ENCODE data around the gene NMRK2.
A peak's percentile ranks its signal among the peaks of the same experiment; 100 is the strongest.
"Not testable (repeated sequence)": the region's sequence is repeated elsewhere in the genome, so short reads cannot be mapped to it uniquely, and the experiment has no call there.

The NMRK2 gene

DNA sequence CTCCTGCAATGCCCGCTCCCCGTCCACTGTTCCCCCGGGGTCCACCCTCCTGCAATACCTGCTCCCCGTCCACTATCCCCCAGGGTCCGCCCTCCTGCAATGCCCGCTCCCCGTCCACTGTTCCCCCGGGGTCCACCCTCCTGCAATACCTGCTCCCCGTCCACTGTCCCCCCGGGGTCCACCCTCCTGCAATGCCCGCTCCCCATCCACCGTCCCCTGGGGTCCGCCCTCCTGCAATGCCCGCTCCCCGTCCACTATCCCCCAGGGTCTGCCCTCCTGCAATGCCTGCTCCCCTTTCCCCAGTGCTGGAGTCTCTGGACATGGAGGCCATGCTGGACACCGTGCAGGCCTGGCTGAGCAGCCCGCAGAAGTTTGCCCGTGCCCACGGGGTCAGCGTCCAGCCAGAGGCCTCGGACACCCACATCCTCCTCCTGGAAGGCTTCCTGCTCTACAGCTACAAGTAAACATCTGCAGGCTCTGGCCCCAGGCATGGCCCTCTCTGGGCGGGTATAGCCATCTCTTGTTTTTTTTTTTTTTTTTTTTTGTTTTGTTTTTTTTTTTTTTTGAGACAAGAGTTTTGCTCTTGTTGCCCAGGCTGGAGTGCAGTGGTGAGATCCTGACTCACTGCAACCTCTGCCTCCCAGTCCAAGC is 5.6 kb downstream of the NMRK2 start:
- not testable (repeated sequence) for DNase-seq

DNA sequence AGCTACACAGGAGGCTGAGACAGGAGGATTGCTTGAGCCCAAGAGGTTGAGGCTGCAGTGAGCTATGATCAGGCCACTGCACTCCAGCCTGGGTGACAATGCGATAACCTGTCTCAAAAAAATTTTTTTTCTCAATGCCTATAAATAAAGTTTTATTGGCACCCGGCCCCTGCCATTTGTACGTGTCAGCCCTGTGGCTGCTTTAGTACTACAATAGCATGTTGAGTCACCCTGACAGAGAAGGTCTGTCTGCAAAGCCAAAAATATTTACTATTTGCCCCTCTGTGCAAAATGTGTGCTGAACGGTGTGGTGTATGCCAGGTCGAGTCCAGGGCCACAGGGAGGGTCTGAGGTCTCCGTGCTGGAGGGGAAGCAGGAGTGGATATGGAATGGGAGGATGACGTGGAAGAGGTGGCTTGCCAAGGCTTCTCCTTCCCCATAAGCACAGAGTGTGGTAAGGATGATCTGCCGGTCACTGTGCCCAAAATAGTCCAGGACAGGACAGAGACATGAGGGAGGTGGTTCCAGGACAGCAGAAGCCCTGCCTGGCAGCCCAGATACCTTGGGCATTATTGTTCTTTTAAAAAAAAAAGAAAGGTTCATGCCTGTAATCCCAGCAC is 10.0 kb downstream of the NMRK2 start:
- DNase-seq, result no peak

DNA sequence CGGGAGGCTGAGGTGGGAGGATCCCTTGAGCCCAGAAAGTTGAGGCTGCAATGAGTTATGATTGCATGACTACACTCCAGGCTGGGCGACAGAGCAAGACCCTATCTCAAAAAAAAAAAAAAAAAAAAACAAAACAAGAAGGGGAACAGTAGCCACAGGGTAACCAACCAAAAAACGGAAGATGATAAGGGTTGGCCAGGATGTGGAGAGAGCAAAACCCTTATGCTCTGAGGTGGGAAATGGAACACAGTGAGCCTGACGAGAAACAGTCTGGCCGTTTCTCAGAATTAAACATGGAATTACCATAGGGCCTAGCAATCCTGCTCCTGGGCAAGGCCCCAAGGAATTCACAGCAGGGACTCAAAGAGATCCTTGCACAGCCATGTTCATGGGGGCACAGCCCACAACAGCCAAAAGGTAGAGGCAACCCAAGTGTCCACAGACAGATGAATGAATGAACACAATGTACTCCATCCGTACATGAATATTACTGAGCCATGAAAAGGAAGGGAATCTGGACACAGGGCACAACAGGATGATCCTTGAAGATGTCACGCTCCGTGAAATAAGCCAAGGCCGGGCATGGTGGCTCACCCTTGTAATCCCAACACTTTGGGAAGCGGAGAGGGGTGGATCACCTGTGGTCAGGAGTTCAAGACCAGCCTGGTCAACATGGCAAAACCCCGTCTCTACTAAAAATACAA is 11.3 kb downstream of the NMRK2 start:
- no peak for DNase-seq

DNA sequence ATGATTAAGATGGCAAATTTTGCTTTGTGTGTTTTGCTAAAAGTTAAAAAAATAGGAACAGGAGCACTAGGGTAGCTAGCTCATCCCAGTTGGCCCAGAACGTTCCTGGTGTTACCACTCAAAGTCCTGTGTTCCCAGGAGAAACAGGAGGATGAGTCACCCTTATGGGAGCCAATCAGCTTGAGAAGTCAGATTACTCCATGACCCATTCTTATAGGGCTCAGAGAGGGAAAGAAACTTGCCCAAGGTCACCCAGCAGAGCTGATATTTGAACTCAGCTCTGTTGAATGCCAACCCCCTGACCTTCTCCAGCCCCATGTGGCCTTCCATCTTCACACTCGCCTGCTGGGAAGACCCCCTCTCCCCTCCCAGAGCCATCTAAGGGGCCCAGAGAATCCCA is 13.0 kb downstream of the NMRK2 start:
- DNase-seq, result no peak

DNA sequence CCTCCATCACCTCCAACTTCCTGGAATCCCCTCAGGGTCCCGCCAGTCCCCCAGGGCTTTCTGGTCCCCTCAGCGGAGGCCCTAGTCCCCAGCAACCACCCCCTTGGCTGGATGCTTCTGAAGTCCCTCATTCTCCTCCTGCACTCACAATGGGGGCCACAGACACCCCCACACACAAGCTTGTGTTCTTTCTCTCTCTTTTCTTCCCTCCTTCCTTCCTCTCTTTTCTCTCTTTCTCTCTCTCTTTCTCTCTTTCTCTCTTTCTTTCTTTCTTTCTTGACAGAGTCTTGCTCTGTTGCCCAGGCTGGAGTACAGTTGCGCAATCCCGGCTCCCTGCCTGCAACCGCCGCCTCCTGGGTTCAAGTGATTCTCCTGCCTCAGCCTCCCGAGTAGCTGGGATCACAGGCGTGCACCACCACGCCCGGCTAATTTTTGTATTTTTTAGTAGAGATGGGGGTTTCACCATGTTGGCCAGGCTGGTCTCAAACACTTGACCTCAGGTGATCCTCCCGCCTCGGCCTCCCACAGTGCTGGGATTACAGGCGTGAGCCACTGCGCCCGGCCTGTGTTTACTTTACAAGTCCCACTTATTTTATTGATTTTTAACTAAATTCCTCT is 14.6 kb downstream of the NMRK2 start:
- not testable (repeated sequence) for DNase-seq

DNA sequence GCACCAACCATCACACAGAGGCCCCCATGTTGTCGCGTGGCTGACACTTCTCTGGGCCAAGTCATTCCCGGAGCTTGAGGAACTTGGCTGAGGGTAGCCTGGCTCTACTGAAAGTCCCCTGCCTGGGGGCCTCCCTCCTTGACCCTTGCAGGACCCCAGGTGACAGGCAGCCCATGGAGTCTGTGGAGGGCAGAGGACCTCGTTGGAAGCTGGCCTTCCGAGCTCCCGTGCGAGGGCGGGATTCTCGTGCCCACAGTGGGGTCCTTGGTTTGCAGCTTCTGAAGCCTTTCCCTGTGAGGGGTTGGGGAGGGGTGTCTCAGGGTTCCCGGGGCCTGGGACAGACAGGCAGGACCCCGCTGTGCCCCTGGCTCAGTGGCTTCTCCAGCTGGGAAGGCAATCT is 16.4 kb downstream of the NMRK2 start:
- DNase-seq, result no peak

DNA sequence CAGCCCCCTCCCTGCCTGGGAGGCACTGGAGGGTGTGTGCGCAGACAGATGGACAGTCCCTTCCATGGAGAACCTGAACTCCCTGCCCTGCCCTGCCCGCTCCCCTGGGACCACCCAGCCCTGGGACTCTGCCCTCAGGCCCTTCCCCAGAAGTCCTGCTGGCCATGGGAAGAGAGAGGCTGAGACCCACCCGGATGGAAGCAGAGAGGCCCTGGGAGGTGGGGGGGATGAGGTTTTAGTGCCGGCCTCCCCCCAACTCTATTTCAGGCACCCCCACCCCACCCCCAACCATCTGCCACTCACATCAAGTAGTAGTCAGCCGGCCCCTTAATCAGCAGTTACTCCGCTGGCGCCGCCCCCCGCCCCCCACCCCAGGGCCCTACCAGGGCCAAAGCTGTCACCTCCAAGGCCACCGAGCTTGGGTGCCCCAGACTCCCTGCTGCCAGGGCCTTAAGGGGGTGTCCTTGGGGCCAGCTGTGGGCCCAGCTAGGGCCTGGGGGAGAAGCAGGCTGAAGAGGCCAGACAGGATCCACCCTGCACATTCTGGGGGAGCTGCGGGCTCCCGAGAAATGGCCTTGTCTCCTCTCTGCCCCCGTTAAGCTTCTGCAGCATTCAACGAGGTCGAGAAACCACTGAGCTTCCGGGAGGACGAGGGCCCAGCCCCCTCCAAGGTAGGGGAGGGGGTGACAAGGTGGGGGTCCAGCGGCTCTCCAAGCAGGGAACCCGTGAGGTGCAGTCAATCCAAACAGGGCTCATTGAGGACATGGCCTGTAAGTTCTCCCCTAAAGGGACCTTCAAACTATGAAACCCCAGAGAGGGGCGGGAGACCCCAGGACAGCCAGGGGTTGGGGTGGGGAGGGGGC is 17.4 kb downstream of the NMRK2 start:
- DNase-seq, result no peak

DNA sequence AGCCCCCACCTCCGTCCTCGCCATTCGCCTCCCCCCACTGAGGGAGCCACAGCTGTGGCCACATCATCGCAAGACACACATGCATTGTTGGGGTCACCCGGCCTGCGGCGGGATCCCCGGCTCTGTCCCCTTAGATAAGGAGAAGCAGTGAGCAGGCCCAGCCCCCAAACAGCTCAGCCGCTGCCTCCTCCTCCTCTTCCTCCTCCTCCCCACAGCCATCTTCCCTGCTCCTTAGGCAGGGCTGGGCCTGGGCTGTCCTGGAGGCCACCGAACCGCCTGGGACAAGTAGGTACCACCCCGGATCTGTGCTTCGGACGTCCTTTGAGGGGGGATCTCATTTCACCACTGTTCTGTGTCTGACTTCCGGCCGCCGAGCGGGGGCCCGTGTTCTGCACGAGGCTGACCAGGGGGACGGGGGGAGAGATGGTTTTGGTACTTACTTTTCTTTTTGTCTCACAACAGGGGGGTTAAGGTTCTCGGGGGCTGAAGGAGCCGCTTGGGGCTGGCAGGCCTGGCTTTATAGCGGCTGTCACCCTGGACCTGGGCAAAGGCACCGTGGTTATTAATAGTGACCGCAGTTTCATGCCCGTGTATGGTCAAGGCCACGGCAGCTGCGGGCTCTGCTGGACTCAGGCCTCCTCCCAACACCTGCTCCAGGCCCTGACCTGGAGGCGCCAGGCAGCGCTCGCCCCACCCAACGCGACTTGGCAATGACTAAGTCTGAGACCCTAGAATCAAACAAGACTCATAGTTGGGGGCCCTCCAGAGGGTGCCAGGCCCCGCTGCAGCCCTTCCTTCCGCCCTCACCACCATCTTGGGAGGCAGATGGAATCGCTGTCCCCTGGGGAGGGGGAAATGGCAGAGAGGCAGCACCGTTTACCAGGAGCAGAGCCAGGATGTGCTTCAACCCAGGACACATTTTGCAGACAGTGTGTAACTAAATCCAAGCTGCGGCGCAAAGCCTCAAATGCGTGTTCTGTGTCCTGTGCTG is 18.3 kb downstream of the NMRK2 start:
- peak; percentile 6 for DNase-seq

DNA sequence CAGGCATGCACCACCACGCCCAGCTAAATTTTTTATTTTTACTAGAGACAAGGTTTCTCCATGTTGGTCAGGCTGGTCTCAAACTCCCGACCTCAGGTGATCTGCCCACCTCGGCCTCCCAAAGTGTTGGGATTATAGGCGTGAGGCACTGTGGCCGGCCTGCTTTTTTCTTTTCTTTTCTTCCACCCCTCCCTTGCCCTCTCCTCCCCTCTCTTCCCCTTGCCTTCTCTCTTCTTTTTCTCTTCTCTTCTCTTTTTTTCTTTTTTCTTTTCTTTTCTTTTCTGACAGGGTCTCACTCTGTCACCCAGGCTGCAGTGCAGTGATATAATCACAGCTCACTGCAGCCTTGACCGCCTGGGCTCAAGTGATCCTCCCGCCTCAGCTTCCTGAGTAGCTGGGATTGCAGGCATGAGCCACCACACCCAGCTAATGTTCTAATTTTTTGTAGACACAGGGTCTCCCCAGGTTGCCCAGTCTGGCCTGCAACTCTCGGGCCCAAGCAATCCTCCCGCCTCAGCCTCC is 19.9 kb downstream of the NMRK2 start:
- not testable (repeated sequence) for DNase-seq

DNA sequence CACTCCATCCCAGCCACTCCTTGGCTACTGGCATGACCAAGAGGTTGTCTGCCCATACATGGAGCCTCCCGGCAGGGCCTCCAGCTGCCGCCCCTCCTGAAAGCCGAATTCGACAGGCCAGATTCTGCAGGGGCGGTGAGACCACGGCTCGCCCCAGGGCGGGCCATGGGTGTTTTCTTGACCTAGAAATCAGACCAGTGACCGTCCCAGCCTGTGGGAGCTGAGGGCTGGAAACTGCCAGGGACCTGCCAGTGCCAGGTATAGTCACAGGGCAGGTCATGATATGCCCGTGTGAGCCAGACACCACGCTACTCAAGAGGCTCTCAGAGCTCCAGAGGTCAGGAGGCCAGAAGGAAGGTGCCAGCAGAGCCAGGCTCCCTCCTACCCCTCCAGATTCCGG is 21.2 kb downstream of the NMRK2 start:
- DNase-seq, result no peak

DNA sequence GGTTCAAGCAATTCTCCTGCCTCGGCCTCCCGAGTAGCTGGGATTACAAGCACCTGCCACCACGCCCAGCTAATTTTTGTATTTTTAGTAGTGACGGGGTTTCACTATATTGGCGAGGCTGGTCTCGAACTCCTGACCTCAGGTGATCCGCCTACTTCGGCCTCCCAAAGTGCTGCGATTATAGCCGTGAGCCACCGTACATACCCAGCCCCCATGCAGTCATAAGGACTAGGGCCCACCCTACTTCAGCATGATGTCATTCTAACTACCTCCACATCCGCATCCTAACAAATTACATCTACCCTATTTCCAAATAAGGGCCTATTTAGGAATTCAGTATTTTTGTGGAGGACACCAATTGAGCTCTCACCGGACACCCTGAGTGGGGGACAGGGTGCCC is 22.4 kb downstream of the NMRK2 start:
- not testable (repeated sequence) for DNase-seq

DNA sequence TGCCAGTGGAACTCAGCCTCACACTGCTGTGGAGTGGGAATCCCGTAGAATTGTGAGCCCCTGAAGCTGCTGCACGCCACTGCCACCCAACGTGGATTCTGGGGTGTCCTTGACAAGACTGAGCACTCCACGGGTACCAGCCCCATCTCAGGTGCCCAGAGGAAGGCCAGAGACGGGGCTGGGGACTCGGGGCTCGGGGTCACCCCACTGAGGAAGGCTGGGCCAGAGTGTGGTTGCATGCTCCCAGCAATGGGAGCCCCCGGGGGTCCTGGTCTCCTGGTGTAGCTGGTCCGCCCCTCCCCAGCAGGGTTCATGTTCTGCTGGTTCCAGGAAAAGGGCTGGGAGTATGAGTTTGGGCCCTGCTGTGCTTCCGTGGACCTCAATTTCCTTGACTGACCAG is 22.8 kb downstream of the NMRK2 start:
- no peak for DNase-seq

DNA sequence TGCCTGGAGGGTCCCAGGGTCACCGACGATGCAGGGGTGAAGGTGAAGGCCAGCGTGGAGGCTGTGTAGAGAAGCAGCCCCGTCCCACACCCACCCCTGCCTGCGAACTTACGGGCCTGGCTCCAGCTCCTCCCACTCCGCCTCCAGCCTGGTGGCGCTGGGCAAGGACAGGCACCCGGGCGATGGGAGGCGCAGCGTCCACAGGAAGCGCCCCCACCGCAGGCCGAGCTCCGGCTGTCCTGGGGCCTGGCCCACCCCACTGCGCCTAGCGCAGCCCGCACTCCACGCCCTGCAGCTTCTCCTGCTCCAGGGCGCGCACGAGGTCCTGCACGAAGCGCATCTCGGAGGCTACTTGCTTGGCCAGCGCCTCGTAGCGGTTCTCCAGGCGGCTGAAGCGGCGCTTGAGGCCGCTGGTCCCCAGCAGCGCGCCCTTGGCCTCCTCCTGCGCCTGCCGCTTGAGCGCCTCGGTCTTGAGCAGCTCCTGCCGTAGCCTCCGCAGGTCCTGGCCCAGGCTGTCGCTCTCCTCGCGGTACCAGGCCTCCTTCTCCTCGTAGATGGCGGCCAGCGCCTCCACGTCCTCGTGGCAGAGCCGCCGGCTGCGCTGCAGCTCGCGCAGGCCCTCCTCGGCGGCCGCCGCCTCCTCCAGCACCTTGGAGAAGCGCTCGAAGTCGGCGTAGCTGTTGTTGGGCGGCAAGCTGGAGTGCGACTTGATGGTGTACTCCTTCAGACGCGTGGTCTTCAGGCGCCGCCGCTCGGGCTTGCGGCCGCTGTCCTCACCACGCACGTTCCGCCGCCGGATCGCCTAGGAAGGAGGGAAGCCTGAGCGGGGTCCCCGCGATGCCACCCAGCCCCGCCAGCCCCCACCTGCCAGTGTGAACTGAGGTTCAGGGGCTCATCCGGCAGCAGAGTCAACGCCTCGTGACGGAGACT is 26.2 kb downstream of the NMRK2 start:
- DNase-seq, result no peak

DNA sequence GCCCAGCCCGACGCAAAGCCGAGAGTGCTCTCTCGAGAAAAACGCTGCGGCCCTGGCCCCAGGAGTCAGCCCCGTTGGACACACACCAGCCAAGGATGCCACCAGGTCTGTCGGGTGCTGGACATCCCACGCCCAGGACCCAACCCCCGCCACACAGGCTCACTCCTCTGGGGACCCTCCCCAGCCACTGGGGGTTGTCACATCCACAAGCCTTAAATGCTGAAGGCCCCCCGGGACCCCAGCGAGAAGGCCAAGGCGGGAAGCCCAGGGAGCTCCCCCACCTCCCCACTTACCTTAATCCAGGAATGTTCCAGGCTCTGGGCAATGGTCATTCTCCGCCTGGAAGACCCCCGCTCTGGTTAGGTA is 26.9 kb downstream of the NMRK2 start:
- no peak for DNase-seq

DNA sequence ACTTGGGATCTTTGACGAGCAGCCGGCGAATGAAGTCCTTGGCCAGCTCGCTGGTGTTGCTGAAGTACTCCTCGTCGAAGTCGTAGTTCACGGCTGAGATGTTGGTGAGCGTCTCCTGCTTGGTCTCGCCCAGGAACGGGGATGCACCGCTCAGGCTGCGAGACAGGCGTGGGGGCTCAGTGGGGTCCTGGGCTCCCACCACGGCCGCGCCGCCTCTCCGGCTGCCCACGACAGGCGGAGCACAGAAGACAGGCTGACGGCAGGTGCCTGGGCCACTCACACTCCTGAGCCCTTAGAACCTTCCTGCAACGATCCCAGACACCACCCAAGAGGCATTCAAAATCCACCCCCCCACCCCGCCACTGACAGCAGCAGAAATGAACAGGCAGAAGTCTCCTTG is 28.1 kb downstream of the NMRK2 start:
- DNase-seq, result no peak

DNA sequence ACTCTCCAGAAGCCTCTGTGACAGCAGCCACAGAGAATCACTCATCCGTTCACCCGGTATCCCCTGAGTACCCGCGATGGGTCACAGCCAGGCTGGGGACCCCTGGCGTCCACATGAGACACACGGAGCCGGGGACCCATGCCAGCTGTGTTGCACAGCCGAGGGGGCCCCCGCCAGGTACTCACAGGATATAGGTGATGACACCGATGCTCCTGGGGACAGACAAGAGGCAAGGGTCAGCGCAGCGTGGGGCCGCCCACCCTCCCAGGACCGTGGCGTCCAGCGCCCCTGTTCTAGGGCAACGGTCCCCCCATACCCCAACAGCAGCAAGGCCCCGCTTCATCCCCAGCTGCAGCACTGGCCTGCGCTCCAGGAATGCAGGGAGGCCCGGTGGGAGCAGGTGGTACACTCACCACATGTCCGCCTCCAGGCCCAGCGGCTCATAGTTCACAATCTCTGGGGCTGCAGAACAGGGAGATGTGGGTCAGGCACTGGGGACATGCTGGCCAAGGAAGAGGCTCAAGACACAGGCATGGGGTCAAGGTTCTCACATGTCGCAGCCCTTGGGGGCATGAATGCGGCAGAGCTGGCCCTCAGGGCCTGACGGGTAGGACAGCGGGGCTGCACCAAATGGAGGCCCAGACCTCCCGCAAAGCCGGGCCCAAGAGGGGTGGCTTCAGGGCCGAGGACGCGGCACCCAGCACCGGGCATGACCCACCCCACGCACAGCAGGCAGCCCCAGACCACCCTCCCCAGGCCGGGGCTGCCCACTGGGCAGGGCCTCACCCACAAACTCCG is 30.8 kb downstream of the NMRK2 start:
- no peak for DNase-seq

DNA sequence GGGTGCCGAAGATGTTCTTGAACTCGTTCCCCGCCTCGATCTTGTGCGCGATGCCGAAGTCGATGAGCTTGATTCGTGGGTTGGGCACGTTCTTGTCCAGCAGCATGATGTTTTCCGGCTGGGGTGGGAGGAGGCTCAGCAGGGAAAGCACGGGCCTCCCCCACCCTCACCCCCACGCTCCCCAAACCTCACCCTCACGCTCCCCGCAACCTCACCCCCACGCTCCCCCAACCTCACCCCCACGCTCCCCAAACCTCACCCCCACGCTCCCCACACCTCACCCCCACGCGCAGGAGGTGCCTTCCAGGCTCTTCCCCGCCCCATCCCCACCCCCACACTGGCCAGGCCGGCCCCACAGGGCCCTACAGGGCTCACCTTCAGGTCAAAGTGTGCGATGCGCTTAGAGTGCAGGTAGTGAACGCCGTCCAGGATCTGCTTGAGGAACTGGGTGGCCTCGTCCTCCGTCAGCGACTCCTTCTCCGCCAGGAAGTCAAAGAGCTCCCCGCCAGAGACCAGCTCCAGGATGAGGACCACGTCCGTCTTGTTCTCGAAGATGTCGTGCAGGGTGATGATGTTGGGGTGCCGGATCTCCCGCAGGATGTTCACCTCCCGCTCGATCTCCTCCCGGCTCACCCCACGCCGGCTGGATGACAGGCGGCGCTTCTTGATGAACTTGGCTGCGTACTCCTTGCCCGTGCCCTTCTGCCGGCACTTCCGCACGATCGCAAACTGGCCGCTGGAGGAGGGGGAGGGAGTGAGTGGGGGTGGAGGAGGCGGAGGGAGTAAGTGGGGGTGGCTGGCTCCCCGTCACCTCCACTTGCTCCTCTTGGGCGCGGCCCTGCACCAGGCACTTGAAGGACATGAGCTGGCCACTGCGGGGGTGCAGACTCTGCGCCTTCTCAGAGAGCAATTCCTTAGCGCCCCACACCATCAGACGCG is 31.7 kb downstream of the NMRK2 start:
- DNase-seq, result no peak

Measured in GF-D8 (cell line).